SU-DHL-6 (cell line): ENCODE measurements around the gene MMAB.

Experiments used
- H2AFZ ChIP-seq: fragments of 200-600 bp; sonication (generic); 2 replicates; pipeline ENCODE4 v1.6.1; 2014; ENCODE audit warnings: low read depth, mild to moderate bottlenecking, moderate library complexity, mixed read lengths, antibody characterized with exemption, low read length; ENCODE audit not compliant: severe bottlenecking
- H3F3A ChIP-seq: fragments of 200-600 bp; shearing (Covaris generic); 2 replicates; pipeline ENCODE4 v1.6.0; 2016; ENCODE audit warnings: antibody characterized with exemption, mild to moderate bottlenecking; ENCODE audit not compliant: insufficient read depth
- H3K27ac ChIP-seq: fragments of 200-600 bp; sonication (generic); 2 replicates; pipeline ENCODE4 v1.5.1; 2016; ENCODE audit warnings: low read depth, mild to moderate bottlenecking, low read length, moderate library complexity, mixed read lengths
- H3K27me3 ChIP-seq: fragments of 200-600 bp; sonication (generic), shearing (Covaris generic); 2 replicates; pipeline ENCODE4 v1.6.0; 2014; ENCODE audit warnings: mild to moderate bottlenecking, low read length
- H3K36me3 ChIP-seq: fragments of 200-600 bp; sonication (generic); 2 replicates; pipeline ENCODE4 v1.6.1; 2014; ENCODE audit warnings: mild to moderate bottlenecking, low read length, mixed read lengths
- H3K4me2 ChIP-seq: fragments of 300-600, 200-600 bp; shearing (Covaris generic), sonication (generic); 2 replicates; pipeline ENCODE4 v1.6.0; 2014; ENCODE audit warnings: low read length, low read depth, mild to moderate bottlenecking; ENCODE audit not compliant: poor library complexity, severe bottlenecking
- H3K4me3 ChIP-seq: fragments of 200-600 bp; sonication (generic); 2 replicates; pipeline ENCODE4 v1.5.1; 2014; ENCODE audit warnings: antibody characterized with exemption, low read length, mild to moderate bottlenecking, mixed read lengths; ENCODE audit not compliant: insufficient read depth, poor library complexity, severe bottlenecking
- H3K79me2 ChIP-seq: fragments of 200-600 bp; sonication (generic); 2 replicates; pipeline ENCODE4 v1.6.1; 2014; ENCODE audit warnings: mild to moderate bottlenecking, low read length, moderate library complexity; ENCODE audit not compliant: insufficient read depth
- H3K9ac ChIP-seq: fragments of 200-600 bp; sonication (generic); 2 replicates; pipeline ENCODE4 v1.7.0; 2014; ENCODE audit warnings: mild to moderate bottlenecking, low read length
- H3K9me2 ChIP-seq: fragments of 200-600 bp; sonication (generic); replicated peaks from 2 replicates; pipeline ENCODE4 v1.6.1; 2014; ENCODE audit warnings: low read length; ENCODE audit not compliant: insufficient read depth
- H3K9me3 ChIP-seq: fragments of 200-600 bp; sonication (generic); 2 replicates; pipeline ENCODE4 v1.6.1; 2014; ENCODE audit warnings: low read length, mixed read lengths; ENCODE audit not compliant: insufficient read depth
- H4K20me1 ChIP-seq: fragments of 200-600 bp; sonication (generic); 2 replicates; pipeline ENCODE4 v1.6.1; 2014; ENCODE audit warnings: low read depth, mild to moderate bottlenecking, antibody characterized with exemption, low read length, moderate library complexity, mixed read lengths
- CTCF ChIP-seq: fragments of 200-600 bp; sonication (generic); IDR thresholded peaks from one replicate; pipeline ENCODE4 v1.5.1; 2017; ENCODE audit warnings: antibody characterized with exemption, mild to moderate bottlenecking, low read length, moderate library complexity; ENCODE audit not compliant: insufficient read depth, poor library complexity, severe bottlenecking
- EZH2phosphoT487 ChIP-seq: fragments of 200-600 bp; sonication (generic), shearing (Covaris generic); conservative IDR thresholded peaks from 2 replicates; pipeline ENCODE4 v1.6.1; 2018; ENCODE audit warnings: mild to moderate bottlenecking, antibody characterized with exemption, low read length, moderate library complexity, mixed read lengths

MMAB gene

GRCh38 chr12:109608793-109609192 is 35.5 kb upstream of the MMAB start:
- H3K9me3 ChIP-seq = no peaks in the 10 kb centered on the region
- H4K20me1 ChIP-seq = no peaks in the 10 kb centered on the region
- H3K9ac ChIP-seq = no peak overlapping the region
- no peaks in the 10 kb centered on the region for H3K27me3 ChIP-seq
- no peaks in the 10 kb centered on the region for H3K9me2 ChIP-seq
- no peak overlapping the region for H3K27ac ChIP-seq
- no peak for TF ChIP-seq EZH2phosphoT487
- TF ChIP-seq CTCF = no peak
- H3K4me2 ChIP-seq = no peak overlapping the region
- no peak overlapping the region for H3K4me3 ChIP-seq
- H3F3A ChIP-seq = no peaks in the 10 kb centered on the region
- H2AFZ ChIP-seq = no peak overlapping the region
- no peaks in the 10 kb centered on the region for H3K36me3 ChIP-seq
- H3K79me2 ChIP-seq = no peaks in the 10 kb centered on the region

GRCh38 chr12:109608270-109608669 is 35.0 kb upstream of the MMAB start:
- no peak overlapping the region for H2AFZ ChIP-seq
- no peaks in the 10 kb centered on the region for H3K36me3 ChIP-seq
- H3K9me2 ChIP-seq = no peaks in the 10 kb centered on the region
- H3F3A ChIP-seq = no peaks in the 10 kb centered on the region
- no peaks in the 10 kb centered on the region for H3K9me3 ChIP-seq
- H3K9ac ChIP-seq = no peak overlapping the region
- TF ChIP-seq CTCF = no peak
- TF ChIP-seq EZH2phosphoT487 = no peak
- H3K4me3 ChIP-seq = no peak overlapping the region
- H3K79me2 ChIP-seq = no peaks in the 10 kb centered on the region
- no peak overlapping the region for H3K27ac ChIP-seq
- no peaks in the 10 kb centered on the region for H4K20me1 ChIP-seq
- no peaks in the 10 kb centered on the region for H3K27me3 ChIP-seq
- no peak overlapping the region for H3K4me2 ChIP-seq

GRCh38 chr12:109607618-109608017 is 34.3 kb upstream of the MMAB start:
- no peak overlapping the region for H3K9ac ChIP-seq
- no peaks in the 10 kb centered on the region for H3K36me3 ChIP-seq
- no peaks in the 10 kb centered on the region for H3F3A ChIP-seq
- H3K4me2 ChIP-seq = no peak overlapping the region
- H3K27me3 ChIP-seq = no peaks in the 10 kb centered on the region
- H2AFZ ChIP-seq = no peak overlapping the region
- no peaks in the 10 kb centered on the region for H3K9me2 ChIP-seq
- TF ChIP-seq EZH2phosphoT487 = no peak
- no peak for TF ChIP-seq CTCF
- H3K27ac ChIP-seq = no peak overlapping the region
- H4K20me1 ChIP-seq = no peaks in the 10 kb centered on the region
- no peaks in the 10 kb centered on the region for H3K79me2 ChIP-seq
- H3K4me3 ChIP-seq = no peak overlapping the region
- no peaks in the 10 kb centered on the region for H3K9me3 ChIP-seq
